Neural cell (in vitro differentiated cells): ENCODE data around the gene IPP.

Source experiments
- EP300 ChIP-seq: fragments of 450-650 bp; conservative IDR thresholded peaks from 2 replicates; pipeline ENCODE4 v1.6.1; 2014; ENCODE audit warnings: antibody characterized with exemption, mild to moderate bottlenecking, moderate library complexity; ENCODE audit not compliant: poor library complexity, severe bottlenecking
- EZH2 ChIP-seq: fragments of 200-600, 300-800 bp; shearing (Covaris generic), sonication (generic); IDR thresholded peaks from 2 replicates; pipeline ENCODE4 v1.6.1; 2014; ENCODE audit warnings: antibody characterized with exemption, low read length, borderline replicate concordance, mild to moderate bottlenecking; ENCODE audit not compliant: insufficient read depth, poor library complexity, severe bottlenecking
- MXI1 ChIP-seq: fragments of 450-650 bp; conservative IDR thresholded peaks from 2 replicates; pipeline ENCODE4 v1.6.1; 2014; ENCODE audit warnings: antibody characterized with exemption, mild to moderate bottlenecking; ENCODE audit not compliant: poor library complexity, severe bottlenecking
- POLR2AphosphoS5 ChIP-seq: IDR thresholded peaks from 2 replicates; pipeline ENCODE4 v1.6.1; 2012
- RAD21 ChIP-seq: fragments of 450-650 bp; conservative IDR thresholded peaks from 2 replicates; pipeline ENCODE4 v1.6.1; 2014; ENCODE audit warnings: antibody characterized with exemption, mild to moderate bottlenecking, moderate library complexity
- SMC3 ChIP-seq: fragments of 450-650 bp; conservative IDR thresholded peaks from 2 replicates; pipeline ENCODE4 v1.6.1; 2014; ENCODE audit warnings: antibody characterized with exemption, mild to moderate bottlenecking, moderate library complexity; ENCODE audit not compliant: poor library complexity
- TAF1 ChIP-seq: IDR thresholded peaks from 2 replicates; pipeline ENCODE4 v1.6.1; 2012; ENCODE audit warnings: low read depth
- TF ChIP-seq, protein P1 (sequence below): fragments of 450-650 bp; IDR thresholded peaks from 2 replicates; pipeline ENCODE4 v1.5.1; 2014; ENCODE audit warnings: antibody characterized with exemption, mild to moderate bottlenecking, moderate library complexity; ENCODE audit not compliant: poor library complexity, severe bottlenecking
- TF ChIP-seq, protein P2 (sequence below): IDR thresholded peaks from 2 replicates; pipeline ENCODE4 v1.6.1; 2012; ENCODE audit warnings: borderline replicate concordance

DNA sequence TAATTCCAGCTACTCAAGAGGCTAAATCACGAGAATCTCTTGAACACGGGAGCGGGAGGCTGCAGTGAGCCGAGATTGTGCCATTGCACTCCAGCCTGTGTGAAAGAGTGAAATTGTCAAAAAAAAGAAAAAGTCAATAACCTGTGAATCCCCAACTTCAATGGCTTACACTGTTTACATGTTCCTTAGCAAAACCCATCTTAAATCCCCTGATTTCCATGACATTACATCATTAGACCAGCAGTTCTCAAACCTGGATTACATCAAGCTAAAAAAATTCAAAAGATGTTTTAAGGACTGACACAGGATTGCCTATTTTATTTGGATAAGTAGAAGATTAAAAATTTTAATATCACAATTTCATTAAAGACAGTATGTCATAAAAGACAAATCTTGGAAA is 76.5 kb downstream of the IPP start:
- TF ChIP-seq, protein P1, sequence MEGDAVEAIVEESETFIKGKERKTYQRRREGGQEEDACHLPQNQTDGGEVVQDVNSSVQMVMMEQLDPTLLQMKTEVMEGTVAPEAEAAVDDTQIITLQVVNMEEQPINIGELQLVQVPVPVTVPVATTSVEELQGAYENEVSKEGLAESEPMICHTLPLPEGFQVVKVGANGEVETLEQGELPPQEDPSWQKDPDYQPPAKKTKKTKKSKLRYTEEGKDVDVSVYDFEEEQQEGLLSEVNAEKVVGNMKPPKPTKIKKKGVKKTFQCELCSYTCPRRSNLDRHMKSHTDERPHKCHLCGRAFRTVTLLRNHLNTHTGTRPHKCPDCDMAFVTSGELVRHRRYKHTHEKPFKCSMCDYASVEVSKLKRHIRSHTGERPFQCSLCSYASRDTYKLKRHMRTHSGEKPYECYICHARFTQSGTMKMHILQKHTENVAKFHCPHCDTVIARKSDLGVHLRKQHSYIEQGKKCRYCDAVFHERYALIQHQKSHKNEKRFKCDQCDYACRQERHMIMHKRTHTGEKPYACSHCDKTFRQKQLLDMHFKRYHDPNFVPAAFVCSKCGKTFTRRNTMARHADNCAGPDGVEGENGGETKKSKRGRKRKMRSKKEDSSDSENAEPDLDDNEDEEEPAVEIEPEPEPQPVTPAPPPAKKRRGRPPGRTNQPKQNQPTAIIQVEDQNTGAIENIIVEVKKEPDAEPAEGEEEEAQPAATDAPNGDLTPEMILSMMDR, result no peak
- TF ChIP-seq EZH2 (no peak), EP300 (no peak), TAF1 (no peak), RAD21 (no peak), POLR2AphosphoS5 (no peak), MXI1 (no peak), SMC3 (no peak)
- TF ChIP-seq, protein P2, sequence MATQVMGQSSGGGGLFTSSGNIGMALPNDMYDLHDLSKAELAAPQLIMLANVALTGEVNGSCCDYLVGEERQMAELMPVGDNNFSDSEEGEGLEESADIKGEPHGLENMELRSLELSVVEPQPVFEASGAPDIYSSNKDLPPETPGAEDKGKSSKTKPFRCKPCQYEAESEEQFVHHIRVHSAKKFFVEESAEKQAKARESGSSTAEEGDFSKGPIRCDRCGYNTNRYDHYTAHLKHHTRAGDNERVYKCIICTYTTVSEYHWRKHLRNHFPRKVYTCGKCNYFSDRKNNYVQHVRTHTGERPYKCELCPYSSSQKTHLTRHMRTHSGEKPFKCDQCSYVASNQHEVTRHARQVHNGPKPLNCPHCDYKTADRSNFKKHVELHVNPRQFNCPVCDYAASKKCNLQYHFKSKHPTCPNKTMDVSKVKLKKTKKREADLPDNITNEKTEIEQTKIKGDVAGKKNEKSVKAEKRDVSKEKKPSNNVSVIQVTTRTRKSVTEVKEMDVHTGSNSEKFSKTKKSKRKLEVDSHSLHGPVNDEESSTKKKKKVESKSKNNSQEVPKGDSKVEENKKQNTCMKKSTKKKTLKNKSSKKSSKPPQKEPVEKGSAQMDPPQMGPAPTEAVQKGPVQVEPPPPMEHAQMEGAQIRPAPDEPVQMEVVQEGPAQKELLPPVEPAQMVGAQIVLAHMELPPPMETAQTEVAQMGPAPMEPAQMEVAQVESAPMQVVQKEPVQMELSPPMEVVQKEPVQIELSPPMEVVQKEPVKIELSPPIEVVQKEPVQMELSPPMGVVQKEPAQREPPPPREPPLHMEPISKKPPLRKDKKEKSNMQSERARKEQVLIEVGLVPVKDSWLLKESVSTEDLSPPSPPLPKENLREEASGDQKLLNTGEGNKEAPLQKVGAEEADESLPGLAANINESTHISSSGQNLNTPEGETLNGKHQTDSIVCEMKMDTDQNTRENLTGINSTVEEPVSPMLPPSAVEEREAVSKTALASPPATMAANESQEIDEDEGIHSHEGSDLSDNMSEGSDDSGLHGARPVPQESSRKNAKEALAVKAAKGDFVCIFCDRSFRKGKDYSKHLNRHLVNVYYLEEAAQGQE, result no peak
